Gastroesophageal sphincter (tissue), 4 donors: ENCODE measurements around the gene ANAPC16. TPM values are rescaled to one million over a fixed set of nuclear protein-coding genes. Genes with fewer than 3 reads are reported as not detected.
A peak's percentile ranks its signal among the peaks of the same experiment; 100 is the strongest.

Experiments
- ATAC-seq: fragments of 150-250 bp; one replicate; pipeline ENCODE4 v1.9.1; 2016; ENCODE audit warnings: mild to moderate bottlenecking, moderate library complexity
- H3K27ac ChIP-seq, 4 donors: fragments of 200-600 bp; sonication (generic) in 3 of 4; 1 replicate in 3 of 4; 2 replicates in 1 of 4; pipeline ENCODE4 v1.5.1; 2016 to 2019
- H3K27me3 ChIP-seq: fragments of 200-600 bp; sonication (generic); one replicate; pipeline ENCODE4 v1.5.1; 2019
- H3K36me3 ChIP-seq, 2 donors: fragments of 200-600 bp; sonication (generic); one replicate each; pipeline ENCODE4 v1.5.1; 2019; ENCODE audit warnings: control low read depth in 1 of 2
- H3K4me1 ChIP-seq, 3 donors: fragments of 200-600 bp; sonication (generic); 1 replicate in 2 of 3; 2 replicates in 1 of 3; pipeline ENCODE4 v1.5.1; 2016 to 2019; ENCODE audit warnings: control low read depth in 2 of 3
- H3K4me3 ChIP-seq, 2 donors: fragments of 200-600 bp; sonication (generic); one replicate each; pipeline ENCODE4 v1.5.1; 2019; ENCODE audit warnings: mild to moderate bottlenecking in 1 of 2, moderate library complexity in 1 of 2
- H3K9me3 ChIP-seq, 3 donors: fragments of 200-600 bp; sonication (generic); one replicate each; pipeline ENCODE4 v1.5.1; 2017 to 2019; ENCODE audit warnings: control low read depth in 2 of 3
- CTCF ChIP-seq, 4 experiments: fragments of 200-600 bp in 2 of 4; fragments of 450-650 bp in 2 of 4; sonication (generic) in 1 of 4; IDR thresholded peaks; one replicate each; pipeline ENCODE4 v1.5.1; 2017 to 2019; ENCODE audit warnings: antibody characterized with exemption in 4 of 4, mild to moderate bottlenecking in 2 of 4, moderate library complexity in 2 of 4
- EP300 ChIP-seq: sonication (generic); formaldehyde crosslinking; IDR thresholded peaks from one replicate; pipeline ENCODE4 v1.6.1; 2017; ENCODE audit warnings: antibody characterized with exemption, mild to moderate bottlenecking
- POLR2A ChIP-seq, 2 donors: fragments of 450-650 bp; IDR thresholded peaks; one replicate each; pipeline ENCODE4 v1.6.1; 2017; ENCODE audit warnings: antibody characterized with exemption in 2 of 2, mild to moderate bottlenecking in 2 of 2, moderate library complexity in 1 of 2
- POLR2AphosphoS5 ChIP-seq: sonication (generic); formaldehyde crosslinking; IDR thresholded peaks from one replicate; pipeline ENCODE4 v1.6.1; 2017; ENCODE audit warnings: antibody characterized with exemption
- WGBS, 2 donors: methylation state at CpG; one replicate each; pipeline ENCODE4 v1.1.5; 2018; ENCODE audit warnings: low coverage in 1 of 2; 5-methylcytosine and 5-hydroxymethylcytosine counted together
- total RNA-seq, 4 donors: library from RNA; depleted of rRNA; stranded (reverse); fragments of >200 nt; gene quantifications; one replicate each; pipeline ENCODE4 v1.1.0, GENCODE V29; 2016

Gene ANAPC16
- total RNA-seq, 4 donors from 2014 or later, result 133 to 196 (median 156) TPM

GRCh38 chr10:72260239-72260975 is 44.6 kb downstream of the ANAPC16 start:
- peak overlapping the region; percentile 23 to 52 for H3K4me3 ChIP-seq
- WGBS, 2 donors, result 0 to 23% methylated on average over 1 to 11 of the region's 19 CpGs
- peak; percentile 82 for ATAC-seq
- H3K9me3 ChIP-seq, result no peaks in the 10 kb centered on the region
- H3K36me3 ChIP-seq, result no peaks in the 10 kb centered on the region
- H3K27ac ChIP-seq, result peak overlapping the region; percentile 40 to 94 (median 92)
- H3K4me1 ChIP-seq, result peaks cover 17 to 74% (median 35%) of the 10 kb centered on the region in 3 donors
- TF ChIP-seq POLR2AphosphoS5 (peak; percentile 55), POLR2A (IDR thresholded peaks at IDR 0.05) (no peak), CTCF (IDR thresholded peaks at IDR 0.05) (no peak), EP300 (no peak)
- no peaks in the 10 kb centered on the region for H3K27me3 ChIP-seq

GRCh38 chr10:72260976-72261783 is 45.4 kb downstream of the ANAPC16 start:
- H3K27ac ChIP-seq, result peak overlapping the region; percentile 40 to 94 (median 92)
- H3K4me3 ChIP-seq, result peak overlapping the region; percentile 23 to 52
- 35 to 38% methylated on average over 4 to 8 of the region's 30 CpGs for WGBS, 2 donors
- TF ChIP-seq CTCF (IDR thresholded peaks at IDR 0.05) (peak in 1 of 4 experiments; percentile 15), POLR2A (IDR thresholded peaks at IDR 0.05) (no peak)
- H3K4me1 ChIP-seq, result peaks cover 13 to 67% (median 27%) of the 10 kb centered on the region in 3 donors
- H3K27me3 ChIP-seq, result no peaks in the 10 kb centered on the region
- H3K36me3 ChIP-seq, result no peaks in the 10 kb centered on the region
- peak; percentile 7 for ATAC-seq
- no peaks in the 10 kb centered on the region for H3K9me3 ChIP-seq

GRCh38 chr10:72261784-72262404 is 46.1 kb downstream of the ANAPC16 start:
- Histone ChIP-seq H3K4me3 (no peak overlapping the region), H3K27ac (peak overlapping the region in 3 of 4 donors; percentile 92 to 94 (median 92)), H3K4me1 (peaks cover 13 to 59% (median 20%) of the 10 kb centered on the region in 3 donors), H3K36me3 (no peaks in the 10 kb centered on the region), H3K27me3 (no peaks in the 10 kb centered on the region), H3K9me3 (no peaks in the 10 kb centered on the region)
- ATAC-seq, result no peak
- TF ChIP-seq EP300 (no peak), CTCF (IDR thresholded peaks at IDR 0.05) (no peak), POLR2AphosphoS5 (no peak), POLR2A (IDR thresholded peaks at IDR 0.05) (no peak)
- 89% methylated on average over 6 of the region's 7 CpGs; no CpG with 5 or more reads in 1 of the 2 donors for WGBS, 2 donors

- WGBS, 2 donors, result 61 to 79% methylated on average over 3 to 6 of the region's 6 CpGs
- Histone ChIP-seq H3K9me3 (no peaks in the 10 kb centered on the region), H3K36me3 (no peaks in the 10 kb centered on the region), H3K27ac (peak overlapping the region in 1 of 4 donors; percentile 23), H3K4me3 (no peak overlapping the region), H3K4me1 (peaks cover 13 to 47% (median 15%) of the 10 kb centered on the region in 3 donors), H3K27me3 (no peaks in the 10 kb centered on the region)
- TF ChIP-seq EP300 (no peak), POLR2A (IDR thresholded peaks at IDR 0.05) (no peak), CTCF (IDR thresholded peaks at IDR 0.05) (no peak), POLR2AphosphoS5 (peak; percentile 11)
- ATAC-seq, result no peak
Observed at GRCh38 chr10:72263613-72264241, 47.9 kb downstream of the ANAPC16 start.
